NOMO-1 treated with DMSO at 0.1 percent for 48 hours (cell line): ENCODE results near the gene ERCC4.

Source experiments
- DNase-seq: peaks from one replicate; lab custom pipeline; 2025; ENCODE audit not compliant: unreplicated experiment; lab: John Stamatoyannopoulos, UW

The ERCC4 gene

DNA sequence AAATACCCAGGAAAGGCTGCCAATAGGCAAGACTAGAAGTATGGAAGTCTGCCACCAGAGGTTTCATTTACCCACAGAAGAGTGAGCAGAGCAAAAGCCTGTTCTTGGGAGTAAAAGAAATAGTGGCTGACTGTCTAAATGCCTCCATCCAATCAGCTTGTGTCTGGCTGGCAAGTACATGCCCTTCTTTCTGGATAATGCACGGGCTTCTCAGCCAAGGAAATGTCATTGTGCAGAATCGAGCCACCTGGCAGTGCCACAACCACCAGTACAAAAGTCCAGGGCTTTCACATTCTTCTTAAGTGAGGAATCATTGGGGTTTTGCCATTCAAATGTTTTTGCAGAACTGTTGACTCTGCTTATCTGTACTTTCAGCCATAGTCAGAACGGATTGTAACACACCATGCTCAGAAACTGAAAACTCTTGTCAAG, 10.1 kb upstream of the ERCC4 start:
- no peak for DNase-seq

DNA sequence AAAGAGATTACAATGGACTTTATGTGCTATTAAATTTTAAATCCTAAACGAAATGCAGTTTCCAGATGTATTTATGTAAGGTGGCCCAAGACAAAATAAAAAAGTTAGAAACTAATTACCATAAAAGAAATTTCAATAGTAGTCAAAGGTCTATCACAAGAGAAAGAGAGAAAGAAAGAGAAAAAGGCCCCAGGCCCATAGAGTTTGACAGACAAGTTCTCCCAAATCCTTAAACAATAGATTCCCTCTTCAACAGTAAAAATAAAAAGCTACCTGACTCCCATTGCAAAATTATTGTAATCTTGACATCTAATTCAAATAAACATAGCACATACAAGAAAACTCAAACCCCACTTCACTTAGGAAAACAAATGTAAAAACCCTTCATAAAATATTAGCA, 8.6 kb upstream of the ERCC4 start:
- no peak for DNase-seq

- no peak for DNase-seq
These were observed 8.1 kb upstream of the ERCC4 start for GRCh38 chr16:13911871-13912270.

- DNase-seq = no peak
These were observed 7.1 kb upstream of the ERCC4 start for GRCh38 chr16:13912891-13913290.

- DNase-seq = no peak
These were observed 6.3 kb upstream of the ERCC4 start for GRCh38 chr16:13913374-13914292.

DNA sequence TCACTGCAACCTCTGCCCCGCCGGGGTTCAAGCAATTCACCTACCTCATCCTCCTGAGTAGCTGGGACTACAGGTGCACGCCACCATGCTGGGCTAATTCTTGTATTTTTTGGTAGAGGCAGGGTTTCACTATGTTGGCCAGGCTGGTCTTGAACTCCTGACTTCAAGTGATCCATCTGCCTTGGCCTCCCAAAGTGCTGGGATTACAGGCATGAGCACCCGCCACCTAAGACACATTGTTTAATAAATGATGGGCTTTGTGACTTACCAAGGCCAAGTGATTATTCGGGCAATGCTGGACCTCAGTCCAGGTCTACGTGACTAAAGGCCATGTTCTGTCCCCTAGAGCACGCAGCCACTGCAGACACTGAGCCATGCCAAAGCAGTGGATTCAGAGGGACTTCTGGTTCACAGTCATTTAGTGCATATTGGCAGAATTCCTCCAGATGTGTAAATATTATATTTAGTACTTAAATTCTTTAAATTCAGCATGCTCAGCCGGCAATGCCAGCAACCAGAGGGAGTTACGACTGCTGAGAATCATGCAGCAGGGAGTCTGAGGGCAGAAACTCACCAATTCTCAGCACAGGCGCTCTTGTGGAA, 4.8 kb upstream of the ERCC4 start:
- DNase-seq = no peak

DNA sequence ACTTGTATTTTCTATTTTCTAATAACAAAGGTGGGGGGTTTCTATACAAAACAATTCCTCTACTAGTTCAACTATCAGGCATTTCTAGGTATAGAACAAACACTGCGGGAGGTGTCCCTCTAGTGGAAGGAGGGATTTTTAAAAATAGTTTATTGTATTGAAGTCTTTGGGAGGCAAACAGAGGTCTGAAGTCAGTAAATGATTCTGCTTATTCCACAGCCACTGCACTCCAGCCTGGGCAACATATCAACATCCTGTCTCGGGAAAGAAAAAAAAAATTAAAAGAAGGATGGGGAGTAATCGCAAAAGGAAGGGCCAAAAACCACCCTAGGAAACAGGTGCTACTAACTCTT, 648 bp upstream of the ERCC4 start:
- peak; percentile 54 for DNase-seq

DNA sequence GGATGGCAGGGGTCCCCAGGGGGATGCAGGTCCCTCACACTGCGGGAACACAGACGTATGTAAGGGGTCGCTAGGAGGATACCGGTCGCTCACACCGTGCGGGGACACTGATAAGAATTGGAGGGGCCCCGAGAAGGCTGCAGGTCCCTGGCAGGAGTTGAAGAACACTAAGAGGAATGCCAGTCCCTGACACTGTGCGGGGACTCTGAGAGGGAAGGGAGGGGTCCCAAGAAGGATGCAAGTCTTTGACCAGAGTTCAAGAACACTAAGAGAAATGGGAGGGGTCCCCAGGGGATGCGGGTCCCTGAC, 510 bp downstream of the ERCC4 start:
- no peak for DNase-seq

DNA sequence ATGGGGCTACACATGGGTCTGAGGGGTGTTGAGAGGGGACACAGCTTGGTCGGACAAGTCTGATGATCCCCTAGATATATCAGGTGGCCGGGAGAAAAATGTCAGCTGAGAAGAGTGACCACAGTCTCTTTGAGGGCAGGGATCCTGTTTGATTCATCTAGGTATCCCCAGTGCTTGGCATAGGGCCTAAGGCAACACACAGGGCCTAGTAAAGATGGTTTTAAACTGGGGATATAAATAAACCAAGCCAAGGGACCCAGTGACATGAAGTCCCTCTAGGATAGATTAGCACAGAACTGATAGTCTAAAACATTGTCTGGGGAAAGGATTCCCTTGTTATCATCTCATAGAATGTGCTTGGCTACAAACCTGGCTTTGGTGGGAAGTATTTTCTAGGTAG, 1.4 kb downstream of the ERCC4 start:
- DNase-seq = no peak

DNA sequence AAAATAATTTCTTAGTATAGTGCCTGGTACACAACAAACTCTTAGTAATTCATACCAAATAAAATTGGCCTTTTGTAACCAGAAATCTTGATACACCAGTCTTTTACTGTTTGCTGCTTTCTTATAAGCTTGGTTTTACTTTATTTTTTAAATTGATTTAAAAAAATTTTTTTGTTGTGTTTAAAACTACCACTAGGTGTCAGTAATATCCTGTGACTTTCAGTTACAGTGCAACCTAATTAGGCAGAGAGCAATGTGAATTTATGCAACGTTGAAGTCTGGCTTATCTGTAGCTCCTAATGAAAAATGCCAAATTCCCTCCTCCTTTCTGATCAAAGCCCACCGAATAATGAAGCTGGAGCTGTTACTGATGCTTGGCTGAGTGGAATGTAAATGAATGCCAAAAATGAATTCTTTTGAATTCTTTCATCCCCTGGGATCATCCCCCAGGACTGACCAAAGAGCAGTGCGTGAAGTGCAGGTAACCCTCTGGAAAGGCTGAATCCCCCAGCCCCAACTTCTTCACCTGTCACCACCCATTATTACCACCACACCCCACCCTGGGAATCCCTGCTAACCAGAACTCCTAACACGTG, 3.8 kb downstream of the ERCC4 start:
- DNase-seq = peak; percentile 69

DNA sequence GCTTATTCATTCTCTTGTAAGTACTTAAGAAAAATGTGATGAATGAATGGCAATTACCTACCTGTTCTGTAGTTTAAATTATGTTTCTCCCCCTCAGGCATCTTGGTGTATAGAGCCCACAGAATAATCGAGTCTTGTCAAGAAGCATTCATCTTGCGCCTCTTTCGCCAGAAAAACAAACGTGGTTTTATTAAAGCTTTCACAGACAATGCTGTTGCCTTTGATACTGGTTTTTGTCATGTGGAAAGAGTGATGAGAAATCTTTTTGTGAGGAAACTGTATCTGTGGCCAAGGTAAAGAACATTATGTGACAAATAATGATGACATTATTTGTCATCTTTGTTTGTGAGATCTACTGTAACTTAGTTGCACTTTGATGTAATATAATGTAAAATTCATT, 6.5 kb downstream of the ERCC4 start:
- DNase-seq = no peak

- DNase-seq = peak; percentile 17
These were observed 6.9 kb downstream of the ERCC4 start for GRCh38 chr16:13926891-13927290.

GRCh38 chr16:13928646-13929045, 8.7 kb downstream of the ERCC4 start:
- no peak for DNase-seq

DNA sequence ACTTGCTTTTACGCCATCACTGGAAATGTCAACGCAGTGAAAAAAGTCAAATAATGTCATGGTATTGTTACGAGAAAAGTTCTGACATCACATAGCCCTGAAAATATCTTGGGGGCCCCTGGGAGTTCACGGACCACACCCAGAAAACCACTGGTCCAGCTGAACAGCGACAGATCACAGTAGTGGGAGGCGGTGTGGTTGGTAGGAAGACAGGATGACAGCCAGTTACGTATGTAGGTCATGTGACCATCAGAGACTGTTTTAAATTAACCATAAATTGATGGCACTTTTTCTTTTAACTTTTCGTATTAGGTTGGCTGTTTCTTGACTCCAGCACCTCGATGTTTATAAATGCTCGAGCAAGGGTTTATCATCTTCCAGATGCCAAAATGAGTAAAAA, 11.9 kb downstream of the ERCC4 start:
- DNase-seq = no peak

- no peak for DNase-seq
These were observed 15.5 kb downstream of the ERCC4 start for GRCh38 chr16:13935408-13935807.

- DNase-seq = no peak
These were observed 16.2 kb downstream of the ERCC4 start for GRCh38 chr16:13936155-13936554.

DNA sequence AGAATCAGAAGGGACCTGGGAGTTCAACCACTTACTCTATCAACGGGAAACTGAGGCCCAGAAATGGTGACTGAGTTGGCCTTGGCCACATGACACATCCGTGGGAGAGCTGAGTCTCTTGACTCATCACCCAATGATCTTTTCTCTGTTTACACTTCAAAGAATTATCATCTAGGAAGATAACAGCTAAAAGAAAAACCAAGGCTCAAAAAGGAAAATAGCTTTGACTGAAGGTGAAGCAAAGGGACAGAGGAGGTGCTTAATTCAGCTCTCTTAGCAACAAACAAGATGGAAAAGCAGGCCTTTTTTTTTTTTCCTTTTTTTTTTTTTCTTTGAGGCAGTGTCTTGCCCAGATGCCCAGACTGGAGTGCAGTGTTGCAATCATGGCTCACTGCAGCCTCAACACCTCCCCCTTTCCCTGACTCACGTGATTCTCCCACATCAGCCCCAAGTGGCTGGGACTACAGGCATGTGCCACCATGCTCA, 16.7 kb downstream of the ERCC4 start:
- no peak for DNase-seq

DNA sequence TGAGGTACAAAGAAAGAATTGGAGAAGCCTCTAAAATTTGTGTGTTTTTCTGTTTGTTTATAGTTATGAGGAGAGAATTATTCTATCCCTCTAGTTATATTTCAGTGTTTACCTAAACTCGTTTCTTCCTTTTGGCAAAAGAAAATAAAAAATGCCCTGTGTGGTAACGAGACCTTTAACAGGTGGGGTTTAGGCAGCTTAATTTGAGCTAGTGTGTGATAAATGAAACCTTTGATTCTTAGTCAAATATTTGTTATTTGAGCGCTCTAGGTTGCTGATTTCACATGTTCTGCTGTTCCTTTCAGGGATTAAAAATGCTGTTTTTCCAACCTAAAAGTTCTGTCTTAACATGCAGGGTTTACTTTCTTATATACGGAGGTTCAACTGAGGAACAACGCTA, 17.5 kb downstream of the ERCC4 start:
- no peak for DNase-seq

DNA sequence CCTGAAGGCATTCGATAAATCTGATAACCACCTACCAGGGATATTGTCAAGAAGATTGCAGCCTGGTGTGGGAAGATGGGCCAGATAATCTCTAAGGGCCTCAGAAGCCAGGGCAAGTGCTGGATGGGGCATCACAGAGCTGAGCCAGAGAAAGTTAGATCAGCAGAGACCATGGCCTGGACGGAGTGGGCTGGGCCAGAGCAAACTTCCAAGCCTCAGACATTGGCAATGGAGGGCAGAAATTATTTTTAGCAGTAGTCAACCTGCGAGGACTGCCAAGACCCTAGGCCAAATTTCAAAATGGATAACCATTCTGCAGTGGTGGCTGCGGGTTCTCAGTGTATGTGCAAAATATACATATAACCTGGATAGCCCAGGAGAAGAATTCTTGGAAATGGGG, 18.5 kb downstream of the ERCC4 start:
- DNase-seq = no peak

DNA sequence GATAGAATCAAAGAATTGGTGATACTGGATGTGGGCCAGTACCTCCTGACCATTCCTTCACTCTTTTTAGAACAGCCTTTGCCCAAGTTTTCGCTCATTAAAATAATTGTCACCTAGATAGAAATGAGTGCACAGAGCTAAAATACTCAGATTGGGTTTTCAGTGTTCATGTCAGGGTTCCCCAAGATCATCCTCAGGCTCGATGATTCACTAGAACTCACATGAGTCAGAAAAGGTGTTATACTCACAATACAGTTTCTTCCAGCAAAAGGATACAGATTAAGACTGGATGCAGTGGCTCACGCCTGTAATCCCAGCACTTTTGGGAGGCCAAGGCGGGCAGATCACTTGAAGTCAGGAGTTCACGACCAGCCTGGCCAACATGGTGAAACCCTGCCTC, 19.9 kb downstream of the ERCC4 start:
- no peak for DNase-seq

GRCh38 chr16:13940397-13940933, 20.5 kb downstream of the ERCC4 start:
- DNase-seq = no peak

DNA sequence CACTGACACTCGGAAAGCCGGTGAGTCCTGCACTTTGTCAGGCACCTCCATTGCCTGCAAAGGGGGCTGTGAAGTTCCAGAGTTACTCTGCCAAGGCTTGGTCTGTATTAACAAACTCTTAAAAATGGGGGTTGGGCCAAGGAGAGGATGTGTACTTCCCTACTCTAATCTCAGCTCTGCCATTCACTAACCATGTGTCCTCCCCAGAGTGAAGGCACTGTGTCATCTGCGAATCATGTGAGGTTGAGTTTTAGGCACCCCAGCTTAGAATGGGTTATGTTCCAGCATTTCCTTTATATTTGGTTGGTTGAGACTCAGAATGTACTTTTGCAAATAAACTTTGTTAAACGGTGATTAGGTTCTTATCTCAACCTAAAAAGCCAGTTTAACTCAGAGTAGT, 24.9 kb downstream of the ERCC4 start:
- no peak for DNase-seq
